GM12865 (cell line): ENCODE data around the gene MGRN1.

Experiments
- DNase-seq: peaks from one replicate; pipeline ENCODE4 v3.0.0; 2010; ENCODE audit warnings: low read depth
- H3K4me3 ChIP-seq: 2 replicates; pipeline ENCODE4 v1.5.1; 2011; ENCODE audit warnings: mild to moderate bottlenecking, low read depth, low read length, control low read depth
- CTCF ChIP-seq: IDR thresholded peaks from 2 replicates; pipeline ENCODE4 v1.5.1; 2011; ENCODE audit warnings: low read length, control low read depth, low read depth, inconsistent platforms; ENCODE audit not compliant: insufficient read depth; ENCODE audit errors: missing control alignments

Gene MGRN1

DNA sequence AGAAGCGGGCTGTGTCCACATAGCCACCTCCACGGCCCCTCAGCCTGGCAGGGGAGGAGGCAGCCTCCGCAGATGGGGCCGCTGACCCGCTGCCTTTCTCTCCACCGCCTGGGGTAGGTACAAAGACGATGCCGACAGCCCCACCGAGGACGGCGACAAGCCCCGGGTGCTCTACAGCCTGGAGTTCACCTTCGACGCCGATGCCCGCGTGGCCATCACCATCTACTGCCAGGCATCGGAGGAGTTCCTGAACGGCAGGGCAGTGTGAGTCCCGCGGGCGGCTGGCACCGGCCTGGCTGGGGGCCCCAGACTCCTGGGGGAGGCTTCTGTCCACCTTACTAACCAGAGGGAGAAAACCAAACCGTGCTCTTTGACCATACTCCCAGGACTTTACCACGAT, 27.9 kb downstream of the MGRN1 start:
- DNase-seq, result no peak
- H3K4me3 ChIP-seq, result no peak overlapping the region
- no peak for TF ChIP-seq CTCF

DNA sequence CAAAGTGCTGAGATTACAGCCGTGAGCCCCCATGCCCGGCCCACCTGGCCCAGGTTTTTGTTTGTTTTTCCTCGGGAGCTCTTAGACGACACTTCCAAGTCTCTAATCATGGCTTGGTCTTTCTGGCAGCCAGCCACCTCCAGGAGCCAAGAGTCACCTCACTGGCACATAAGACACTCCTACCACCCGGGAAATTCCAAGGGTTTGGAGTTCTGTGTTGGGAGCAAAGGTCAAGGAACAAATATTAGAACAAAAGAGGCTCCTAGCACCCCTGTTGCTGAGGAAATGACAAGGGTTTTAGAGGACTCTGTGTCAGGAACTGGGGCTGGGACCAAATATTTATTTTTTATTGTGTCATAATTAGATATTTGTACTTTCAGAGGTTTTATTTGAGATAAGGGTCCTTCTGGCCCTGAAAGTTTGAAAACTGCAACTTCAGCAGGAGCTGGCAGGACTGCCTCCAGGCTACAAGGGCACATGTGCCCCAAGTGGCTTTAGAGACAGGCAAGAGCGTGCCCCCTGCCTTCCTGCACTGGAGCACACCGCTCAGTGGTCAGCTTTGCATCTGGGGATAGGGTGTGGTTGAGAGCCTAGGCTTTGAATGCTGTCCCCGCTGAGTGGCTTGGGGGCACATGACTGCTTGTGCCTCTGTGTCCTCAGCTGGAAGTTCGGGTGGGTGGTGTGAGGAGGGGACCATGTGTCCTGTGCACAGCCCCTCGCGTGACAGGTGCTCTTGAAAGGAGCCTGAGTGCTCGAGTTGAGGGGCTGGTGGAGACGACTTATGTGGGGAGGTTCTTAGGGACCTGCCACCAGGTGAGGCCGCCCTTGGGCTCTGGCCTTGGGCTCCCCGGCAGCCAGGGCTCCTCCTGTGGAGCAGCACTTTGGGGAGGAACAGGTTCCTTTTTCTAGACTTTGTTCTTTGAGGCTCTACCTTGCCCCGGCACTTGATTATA, 29.7 kb downstream of the MGRN1 start:
- no peak for TF ChIP-seq CTCF
- no peak for DNase-seq
- H3K4me3 ChIP-seq, result no peak overlapping the region

- TF ChIP-seq CTCF, result no peak
- H3K4me3 ChIP-seq, result no peak overlapping the region
- no peak for DNase-seq
Observed at GRCh38 chr16:4654964-4655590, 30.5 kb downstream of the MGRN1 start.

GRCh38 chr16:4655801-4656200, 31.2 kb downstream of the MGRN1 start:
- no peak overlapping the region for H3K4me3 ChIP-seq
- no peak for TF ChIP-seq CTCF
- no peak for DNase-seq

DNA sequence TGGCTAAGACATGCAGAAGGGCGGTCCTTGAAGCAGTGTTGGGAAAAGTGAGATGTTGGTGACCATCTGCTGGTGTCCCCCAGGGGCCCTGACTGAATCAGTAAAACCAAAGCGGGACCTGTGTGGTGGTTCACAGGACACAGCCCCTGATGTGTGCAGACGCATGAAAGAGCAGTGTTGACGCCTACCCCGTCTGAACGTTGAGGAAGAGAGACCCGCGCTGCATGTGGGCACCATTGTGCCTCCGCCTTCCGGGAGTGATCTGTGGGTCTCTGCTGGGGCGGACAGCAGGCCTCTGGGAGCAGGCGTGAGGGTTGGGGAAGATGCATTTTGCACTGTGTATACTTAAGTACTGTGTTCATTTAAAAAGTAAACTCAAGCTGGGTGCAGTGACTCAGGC, 31.6 kb downstream of the MGRN1 start:
- no peak for TF ChIP-seq CTCF
- H3K4me3 ChIP-seq, result no peak overlapping the region
- no peak for DNase-seq

- no peak overlapping the region for H3K4me3 ChIP-seq
- TF ChIP-seq CTCF, result no peak
- no peak for DNase-seq
Observed at GRCh38 chr16:4656695-4657686, 32.4 kb downstream of the MGRN1 start.
